HEK293T (cell line): ENCODE measurements around the gene OR2A25.

Source experiments
- CTCF ChIA-PET: fragments of 350-600 bp; formaldehyde crosslinking; extraction: SDS; loops from one replicate; lab custom pipeline; 2021; ENCODE audit warnings: antibody characterized with exemption, inconsistent platforms; lab: Yijun Ruan, JAX
- POLR2A ChIA-PET: fragments of 350-600 bp; formaldehyde crosslinking; extraction: SDS; loops from one replicate; lab custom pipeline; 2020; ENCODE audit warnings: antibody characterized with exemption, inconsistent platforms; lab: Yijun Ruan, JAX
- DNase-seq: peaks from one replicate; pipeline ENCODE4 v3.0.0; 2012; ENCODE audit warnings: mixed read lengths; ENCODE audit errors: extremely low spot score
- ARNT ChIP-seq: fragments of 450-650 bp; IDR thresholded peaks from 2 replicates; pipeline ENCODE4 v1.6.1; 2017; ENCODE audit warnings: mild to moderate bottlenecking
- BHLHE40 ChIP-seq: fragments of 450-650 bp; IDR thresholded peaks from 2 replicates; pipeline ENCODE4 v1.6.1; 2016; ENCODE audit warnings: mild to moderate bottlenecking, moderate library complexity, borderline replicate concordance
- CTBP1 ChIP-seq: fragments of 450-650 bp; IDR thresholded peaks from 2 replicates; pipeline ENCODE4 v1.6.1; 2016; ENCODE audit warnings: borderline replicate concordance
- ELF4 ChIP-seq: fragments of 450-650 bp; IDR thresholded peaks from 2 replicates; pipeline ENCODE4 v1.6.1; 2017; ENCODE audit warnings: antibody characterized with exemption
- FOXA1 ChIP-seq: fragments of 450-650 bp; IDR thresholded peaks from 2 replicates; pipeline ENCODE4 v1.6.1; 2016; ENCODE audit warnings: mild to moderate bottlenecking
- FOXK2 ChIP-seq: fragments of 450-650 bp; IDR thresholded peaks from 2 replicates; pipeline ENCODE4 v1.6.1; 2016; ENCODE audit warnings: mild to moderate bottlenecking
- FOXM1 ChIP-seq: fragments of 450-650 bp; IDR thresholded peaks from 2 replicates; pipeline ENCODE4 v1.6.1; 2017; ENCODE audit warnings: mild to moderate bottlenecking, borderline replicate concordance
- HDGF ChIP-seq: fragments of 450-650 bp; IDR thresholded peaks from 2 replicates; pipeline ENCODE4 v1.6.1; 2017; ENCODE audit warnings: antibody characterized with exemption, borderline replicate concordance
- L3MBTL2 ChIP-seq: fragments of 450-650 bp; conservative IDR thresholded peaks from 2 replicates; pipeline ENCODE4 v1.6.1; 2016; ENCODE audit warnings: mild to moderate bottlenecking
- LEF1 ChIP-seq: fragments of 450-650 bp; IDR thresholded peaks from 2 replicates; pipeline ENCODE4 v1.6.1; 2017; ENCODE audit warnings: mild to moderate bottlenecking, borderline replicate concordance
- NFRKB ChIP-seq: fragments of 450-650 bp; IDR thresholded peaks from 2 replicates; pipeline ENCODE4 v1.6.1; 2016; ENCODE audit warnings: mild to moderate bottlenecking, moderate library complexity
- SP1 ChIP-seq: fragments of 450-650 bp; IDR thresholded peaks from 2 replicates; pipeline ENCODE4 v1.6.1; 2017
- SUZ12 ChIP-seq: fragments of 450-650 bp; IDR thresholded peaks from 2 replicates; pipeline ENCODE4 v1.6.1; 2016; ENCODE audit warnings: mild to moderate bottlenecking
- TARDBP ChIP-seq: fragments of 450-650 bp; IDR thresholded peaks from 2 replicates; pipeline ENCODE4 v1.6.1; 2016
- ZNF384 ChIP-seq: fragments of 450-650 bp; IDR thresholded peaks from 2 replicates; pipeline ENCODE4 v1.6.1; 2016
- TF ChIP-seq, protein P1 (sequence below): fragments of 450-650 bp; IDR thresholded peaks from 2 replicates; pipeline ENCODE4 v1.6.1; 2016

OR2A25 gene

DNA sequence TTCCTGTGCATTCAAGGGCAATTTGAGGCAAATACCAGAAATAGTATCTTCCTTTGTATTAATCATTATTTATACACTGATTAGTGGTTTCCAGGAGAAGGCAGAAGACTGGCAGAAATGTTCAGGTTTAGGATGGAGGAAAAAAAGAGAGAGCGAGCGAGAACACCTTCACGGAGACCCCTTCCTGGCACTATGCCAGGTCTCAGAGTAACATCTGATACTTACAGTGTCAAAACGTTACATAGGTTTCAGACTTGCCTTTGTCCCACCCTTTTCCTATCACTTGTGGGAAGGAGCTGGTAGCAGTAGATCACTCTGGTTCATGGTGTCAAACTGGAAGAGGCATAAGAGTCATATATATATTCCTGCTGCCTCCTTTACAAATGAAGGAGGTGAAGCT is 17.1 kb downstream of the OR2A25 start:
- TF ChIP-seq ARNT (no peak), SP1 (no peak)
- TF ChIP-seq, protein P1, sequence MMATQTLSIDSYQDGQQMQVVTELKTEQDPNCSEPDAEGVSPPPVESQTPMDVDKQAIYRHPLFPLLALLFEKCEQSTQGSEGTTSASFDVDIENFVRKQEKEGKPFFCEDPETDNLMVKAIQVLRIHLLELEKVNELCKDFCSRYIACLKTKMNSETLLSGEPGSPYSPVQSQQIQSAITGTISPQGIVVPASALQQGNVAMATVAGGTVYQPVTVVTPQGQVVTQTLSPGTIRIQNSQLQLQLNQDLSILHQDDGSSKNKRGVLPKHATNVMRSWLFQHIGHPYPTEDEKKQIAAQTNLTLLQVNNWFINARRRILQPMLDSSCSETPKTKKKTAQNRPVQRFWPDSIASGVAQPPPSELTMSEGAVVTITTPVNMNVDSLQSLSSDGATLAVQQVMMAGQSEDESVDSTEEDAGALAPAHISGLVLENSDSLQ, result no peak
- CTCF ChIA-PET, result no interaction called here
- POLR2A ChIA-PET, result no interaction called here
- no peak for DNase-seq

DNA sequence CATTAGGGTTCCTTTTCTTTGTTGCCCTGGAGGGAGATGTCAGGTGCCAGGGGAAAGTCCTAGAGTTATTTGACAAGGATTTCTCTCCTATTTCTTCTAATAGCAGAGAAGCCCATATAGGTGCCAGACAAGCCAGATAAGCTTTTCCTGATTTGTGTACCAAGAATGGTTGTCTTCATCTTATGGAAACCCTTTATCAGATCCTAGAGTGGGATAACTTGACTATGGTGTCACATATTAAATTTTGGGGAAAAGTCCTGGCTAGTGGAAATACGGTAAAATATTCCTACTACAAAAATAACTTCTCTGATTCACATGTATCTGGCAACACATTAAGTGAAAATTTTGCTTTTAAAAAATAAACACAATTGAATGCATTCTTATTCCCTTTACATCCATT is 17.6 kb downstream of the OR2A25 start:
- ChIA-PET CTCF (no interaction called here), POLR2A (no interaction called here)
- DNase-seq, result no peak
- TF ChIP-seq L3MBTL2, result no peak
- TF ChIP-seq CTBP1, result no peak
- TF ChIP-seq, protein P1, result no peak
- TF ChIP-seq HDGF, result no peak
- TF ChIP-seq ELF4, result no peak
- TF ChIP-seq ARNT, result no peak
- no peak for TF ChIP-seq LEF1
- no peak for TF ChIP-seq SUZ12

DNA sequence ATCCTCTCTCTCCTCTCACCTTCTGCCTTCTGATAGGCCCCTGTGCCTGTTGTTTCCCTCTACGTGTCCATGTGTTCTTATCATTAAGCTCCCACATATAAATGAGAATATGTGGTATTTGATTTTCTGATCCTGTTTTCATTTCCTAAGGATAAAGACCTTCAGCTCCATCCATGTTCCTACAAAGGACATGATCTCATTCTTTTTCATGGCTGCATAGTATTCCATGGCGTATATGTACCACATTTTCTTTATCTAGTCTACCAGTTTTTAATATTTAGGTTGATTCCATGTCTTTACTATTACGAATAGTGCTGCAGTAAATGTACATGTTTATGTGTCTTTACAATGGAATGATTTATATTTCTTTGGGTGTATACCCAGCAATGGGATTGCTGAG is 21.1 kb downstream of the OR2A25 start:
- ChIA-PET CTCF (no interaction called here), POLR2A (no interaction called here)
- TF ChIP-seq SUZ12 (no peak), TARDBP (no peak), SP1 (no peak), FOXM1 (no peak), CTBP1 (no peak), ARNT (no peak), NFRKB (no peak), FOXK2 (no peak), LEF1 (no peak)
- no peak for DNase-seq

GRCh38 chr7:144098776-144099175 is 29.2 kb downstream of the OR2A25 start:
- ChIA-PET CTCF (no interaction called here), POLR2A (no interaction called here)
- no peak for DNase-seq
- TF ChIP-seq FOXA1 (no peak), ELF4 (no peak), HDGF (no peak), SP1 (no peak), L3MBTL2 (no peak), FOXM1 (no peak)
- TF ChIP-seq, protein P1, result no peak

DNA sequence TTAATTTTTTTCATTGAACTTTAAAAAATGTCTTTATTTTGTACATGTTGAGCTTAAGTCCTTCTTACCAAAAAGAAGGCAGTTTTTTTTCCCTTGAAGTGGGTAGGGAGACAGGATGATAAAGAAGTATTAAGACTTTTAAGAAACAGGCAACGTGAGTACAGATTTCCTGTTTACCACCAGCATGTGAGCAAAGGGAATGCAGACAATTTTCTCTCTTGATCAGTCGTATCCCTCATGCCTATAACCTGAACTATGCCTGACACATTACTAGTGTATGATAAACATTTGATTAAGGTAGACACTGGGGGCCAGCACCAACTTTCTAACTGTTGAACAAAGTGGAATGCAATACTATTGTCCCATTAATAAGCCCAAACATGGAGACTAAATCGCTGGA is 31.0 kb downstream of the OR2A25 start:
- POLR2A ChIA-PET, result no interaction called here
- DNase-seq, result no peak
- TF ChIP-seq SP1 (no peak), LEF1 (no peak), TARDBP (no peak), SUZ12 (no peak), BHLHE40 (no peak), ELF4 (no peak), L3MBTL2 (no peak), NFRKB (no peak), FOXM1 (no peak), ARNT (no peak)
- TF ChIP-seq, protein P1, result no peak
- CTCF ChIA-PET, result no interaction called here

DNA sequence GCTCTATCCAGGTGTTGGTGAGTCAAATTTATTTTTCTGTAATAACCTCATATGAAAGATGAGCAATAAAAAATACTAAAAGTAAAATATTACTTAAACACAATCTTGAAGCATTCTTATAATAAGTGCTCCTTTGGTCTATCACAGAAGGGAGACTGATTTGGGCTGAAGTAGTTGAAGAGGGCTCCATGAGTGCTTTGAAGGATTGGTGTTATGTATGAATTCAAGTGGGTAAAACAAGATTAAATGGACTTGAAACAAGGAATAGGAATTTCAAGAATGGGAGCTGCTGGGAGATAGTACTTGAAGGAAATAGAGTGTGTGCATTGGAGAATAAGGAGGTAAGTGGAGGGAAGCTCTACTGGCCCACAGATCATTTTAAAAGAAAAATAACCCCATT is 32.4 kb downstream of the OR2A25 start:
- no peak for DNase-seq
- ChIA-PET POLR2A (no interaction called here), CTCF (no interaction called here)
- TF ChIP-seq HDGF (no peak), ELF4 (no peak), L3MBTL2 (no peak), FOXM1 (no peak), ARNT (no peak), FOXK2 (no peak), BHLHE40 (no peak), FOXA1 (no peak), NFRKB (no peak), SUZ12 (no peak), TARDBP (no peak), LEF1 (no peak), CTBP1 (no peak)
- TF ChIP-seq, protein P1, result no peak

DNA sequence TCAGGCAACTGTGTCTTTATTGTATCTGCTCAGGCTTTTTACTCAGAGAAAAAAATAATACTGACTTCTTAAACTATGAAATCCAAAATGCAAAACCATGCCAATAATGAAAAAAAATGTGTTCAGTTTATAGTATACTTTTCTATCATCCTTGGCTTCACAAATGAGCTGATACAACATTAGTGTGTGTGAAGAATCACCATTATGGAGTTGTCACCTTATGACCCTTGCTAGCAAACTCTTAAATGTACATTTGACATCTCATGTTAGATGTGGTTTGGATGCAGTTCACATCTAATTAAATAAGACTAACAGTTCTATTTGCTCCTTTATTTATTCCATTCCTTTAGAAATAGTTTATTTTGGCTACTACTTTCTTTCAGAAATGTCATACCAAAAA is 35.6 kb downstream of the OR2A25 start:
- POLR2A ChIA-PET, result no interaction called here
- CTCF ChIA-PET, result no interaction called here

More for the DNA sequence above, 35.6 kb downstream of the OR2A25 start:
- no peak for TF ChIP-seq ZNF384
- TF ChIP-seq FOXK2, result no peak
- no peak for TF ChIP-seq CTBP1
- TF ChIP-seq FOXM1, result no peak
- TF ChIP-seq FOXA1, result no peak
- no peak for TF ChIP-seq NFRKB
- no peak for DNase-seq
